ENCODE data around the gene NKX2-8. TPM values are rescaled to one million over a fixed set of nuclear protein-coding genes. Genes with fewer than 3 reads are reported as not detected.

NKX2-8 gene
- total RNA-seq, 1 experiment from 2014 or later = not detected

DNA sequence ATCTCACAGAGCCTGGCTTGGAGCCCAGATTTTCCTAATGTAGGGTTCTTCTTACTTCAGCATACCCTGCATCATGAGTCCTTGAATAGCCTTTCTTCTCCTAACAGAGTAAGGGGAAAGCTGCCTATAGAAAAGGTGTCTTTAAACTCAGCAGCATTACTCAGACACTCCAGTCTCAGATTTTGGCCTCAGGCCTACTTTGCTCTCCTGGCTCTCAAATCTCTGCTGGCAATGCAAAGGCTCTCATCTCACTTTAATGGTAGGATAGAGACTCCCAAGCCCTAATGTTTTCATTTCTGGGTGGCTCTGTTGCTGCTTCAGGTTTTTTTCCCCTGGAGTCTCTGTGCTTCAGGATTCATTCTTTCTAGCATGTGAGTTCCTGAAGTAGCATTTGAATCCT lies 9.1 kb upstream of the NKX2-8 start:
- no peak for TF ChIP-seq CTCF (conservative IDR thresholded peaks at IDR 0.05)
- Histone ChIP-seq H2BK120ac (ENCODE audit: low read depth, low read length, poor library complexity, severe bottlenecking) (no peak overlapping the region), H3K27ac (ENCODE audit: insufficient read length, low read depth, low read length) (no peak overlapping the region), H3K79me1 (ENCODE audit: insufficient read depth, low read depth, low read length, poor library complexity, severe bottlenecking) (no peaks in the 10 kb centered on the region), H2BK20ac (ENCODE audit: low read depth, low read length, poor library complexity, severe bottlenecking) (no peak overlapping the region), H3K9ac (ENCODE audit: extremely low read depth, insufficient read length, low read length) (no peak overlapping the region), H2BK15ac (ENCODE audit: low read depth, low read length) (no peak overlapping the region), H2BK5ac (ENCODE audit: insufficient read length, low read length) (no peak overlapping the region), H4K8ac (replicated peaks; ENCODE audit: insufficient read length, low read depth, low read length) (no peak overlapping the region), H3T11ph (ENCODE audit: low read length) (no peak overlapping the region), H3K23ac (ENCODE audit: insufficient read length, low read depth, low read length) (no peak overlapping the region), H3K4me2 (ENCODE audit: insufficient read depth, insufficient read length, low read length) (no peak overlapping the region), H3K4ac (ENCODE audit: low read depth, low read length) (no peak overlapping the region), H2BK12ac (ENCODE audit: insufficient read length, low read depth, low read length) (no peak overlapping the region), H4K91ac (ENCODE audit: insufficient read length, low read depth, low read length) (no peak overlapping the region), H3K4me1 (ENCODE audit: insufficient read depth, low read length) (no peaks in the 10 kb centered on the region), H4K20me1 (ENCODE audit: control insufficient read depth, insufficient read depth, insufficient read length) (no peaks in the 10 kb centered on the region), H3K14ac (ENCODE audit: insufficient read depth, low read length) (no peak overlapping the region), H3K18ac (ENCODE audit: insufficient read length, low read depth, low read length) (no peak overlapping the region), H3K27me3 (ENCODE audit: insufficient read depth, low read length) (peaks cover 26% of the 10 kb centered on the region; the same call in 1 of the 2 replicates), H2AK5ac (ENCODE audit: insufficient read length, low read length) (no peak overlapping the region), H3K56ac (ENCODE audit: insufficient read length, low read depth, low read length) (no peak overlapping the region), H3K9me3 (ENCODE audit: control insufficient read depth, low read depth, low read length) (no peaks in the 10 kb centered on the region), H4K5ac (ENCODE audit: insufficient read length, low read depth, low read length) (no peak overlapping the region), H2AFZ (ENCODE audit: low read length) (no peak overlapping the region), H3K23me2 (ENCODE audit: insufficient read length, low read depth, low read length, poor library complexity, severe bottlenecking) (no peaks in the 10 kb centered on the region), H3K79me2 (ENCODE audit: insufficient read depth, low read length) (no peaks in the 10 kb centered on the region; the same call in 1 of the 2 replicates)
- Mint-ChIP-seq H3K36me3 (ENCODE audit: insufficient read depth in 1 of 3, low read depth in 3 of 3) (no peaks in the 10 kb centered on the region), H3K4me1 (peaks cover 0 to 6% of the 10 kb centered on the region in 2 experiments; a peak in 3 of 4 replicates), H3K27me3 (ENCODE audit: low read depth) (peaks cover 88% of the 10 kb centered on the region), H3K27ac (no peak overlapping the region), H3K4me3 (no peak overlapping the region), H3K9me3 (no peaks in the 10 kb centered on the region; a peak in 1 of 5 replicates)
- DNase-seq = no peak

Measured in H9 (cell line).